HEK293 (cell line): ENCODE measurements around the gene ANTXR1.

Experiments
- CTCF ChIA-PET: fragments of 350-600 bp; formaldehyde crosslinking; extraction: SDS; loops from one replicate; lab custom pipeline; 2021; ENCODE audit warnings: antibody characterized with exemption; lab: Yijun Ruan, JAX
- POLR2A ChIA-PET: fragments of 300-600 bp; formaldehyde crosslinking; extraction: SDS; loops from one replicate; lab custom pipeline; 2020; ENCODE audit warnings: antibody characterized with exemption, inconsistent platforms; lab: Yijun Ruan, JAX
- H3K27ac ChIP-seq: fragments of 200-500 bp; sonication (Bioruptor generic); 2 replicates; pipeline ENCODE4 v1.5.1; 2014; ENCODE audit warnings: low read depth, low read length, control low read depth, inconsistent platforms; ENCODE audit errors: extremely low read depth
- H3K36me3 ChIP-seq, 2 experiments: fragments of 200-500 bp in 1 of 2; sonication (Bioruptor generic) in 1 of 2; 1 replicate in 1 of 2; 2 replicates in 1 of 2; pipeline ENCODE4 v1.5.1; 2014 to 2017; ENCODE audit warnings: inconsistent platforms in 2 of 2, low read length in 2 of 2; ENCODE audit not compliant: control insufficient read depth in 2 of 2, insufficient read depth in 1 of 2
- H3K4me1 ChIP-seq: fragments of 200-500 bp; sonication (Bioruptor generic); 2 replicates; pipeline ENCODE4 v1.5.1; 2014; ENCODE audit warnings: mild to moderate bottlenecking, low read length, inconsistent platforms; ENCODE audit not compliant: control insufficient read depth, insufficient read depth
- H3K4me3 ChIP-seq: 2 replicates; pipeline ENCODE4 v1.5.1; 2011; ENCODE audit warnings: low read depth, mild to moderate bottlenecking, control low read depth, low read length, moderate library complexity
- H3K9me3 ChIP-seq: fragments of 200-500 bp; sonication (Bioruptor generic); 2 replicates; pipeline ENCODE4 v1.5.1; 2014; ENCODE audit warnings: low read depth, low read length, inconsistent platforms; ENCODE audit not compliant: control insufficient read depth, insufficient read depth
- GLIS1 ChIP-seq: fragments of 450-650 bp; formaldehyde crosslinking; IDR thresholded peaks from 2 replicates; pipeline ENCODE4 v1.5.1; 2016; ENCODE audit warnings: missing biosample characterization, missing genetic modification characterization
- HOXC10 ChIP-seq: sonication (generic); formaldehyde crosslinking; IDR thresholded peaks from 2 replicates; pipeline ENCODE4 v1.8.1; 2023; ENCODE audit warnings: mild to moderate bottlenecking, missing genetic modification reagents
- KLF10 ChIP-seq: fragments of 450-650 bp; IDR thresholded peaks from 2 replicates; pipeline ENCODE4 v1.5.1; 2018; ENCODE audit warnings: missing biosample characterization, mild to moderate bottlenecking, missing genetic modification characterization
- MYNN ChIP-seq: fragments of 450-650 bp; formaldehyde crosslinking; IDR thresholded peaks from 2 replicates; pipeline ENCODE4 v1.5.1; 2016; ENCODE audit warnings: missing biosample characterization, missing genetic modification characterization, borderline replicate concordance
- OSR2 ChIP-seq: fragments of 450-650 bp; formaldehyde crosslinking; IDR thresholded peaks from 2 replicates; pipeline ENCODE4 v1.5.1; 2016; ENCODE audit warnings: missing biosample characterization, missing genetic modification characterization
- SP7 ChIP-seq: fragments of 450-650 bp; formaldehyde crosslinking; IDR thresholded peaks from 2 replicates; pipeline ENCODE4 v1.5.1; 2016; ENCODE audit warnings: missing biosample characterization, missing genetic modification characterization
- ZBTB17 ChIP-seq: fragments of 450-650 bp; formaldehyde crosslinking; IDR thresholded peaks from 2 replicates; pipeline ENCODE4 v1.5.1; 2016; ENCODE audit warnings: missing biosample characterization, missing genetic modification characterization
- ZFP69B ChIP-seq: fragments of 450-650 bp; formaldehyde crosslinking; IDR thresholded peaks from 2 replicates; pipeline ENCODE4 v1.5.1; 2016; ENCODE audit warnings: missing biosample characterization, missing genetic modification characterization
- ZNF10 ChIP-seq: fragments of 450-650 bp; formaldehyde crosslinking; IDR thresholded peaks from 2 replicates; pipeline ENCODE4 v1.5.1; 2017; ENCODE audit warnings: missing biosample characterization, missing genetic modification characterization
- ZNF138 ChIP-seq: fragments of 450-650 bp; formaldehyde crosslinking; IDR thresholded peaks from 2 replicates; pipeline ENCODE4 v1.5.1; 2016; ENCODE audit warnings: missing biosample characterization, missing genetic modification characterization, borderline replicate concordance
- ZNF223 ChIP-seq: fragments of 450-650 bp; formaldehyde crosslinking; IDR thresholded peaks from 2 replicates; pipeline ENCODE4 v1.5.1; 2016; ENCODE audit warnings: missing biosample characterization, missing genetic modification characterization
- ZNF248 ChIP-seq: fragments of 450-650 bp; formaldehyde crosslinking; IDR thresholded peaks from 2 replicates; pipeline ENCODE4 v1.5.1; 2017; ENCODE audit warnings: missing biosample characterization, missing genetic modification characterization
- ZNF274 ChIP-seq, 2 experiments: fragments of 200-500 bp in 1 of 2; fragments of 450-650 bp in 1 of 2; sonication (Bioruptor generic) in 1 of 2; formaldehyde crosslinking in 1 of 2; IDR thresholded peaks; 2 replicates each; pipeline versions ENCODE4 v1.5.1 to v1.6.1; 2014 to 2016; ENCODE audit warnings: borderline replicate concordance in 1 of 2, inconsistent platforms in 1 of 2, low read length in 1 of 2, missing biosample characterization in 1 of 2, missing genetic modification characterization in 1 of 2
- ZNF280C ChIP-seq: fragments of 450-650 bp; formaldehyde crosslinking; IDR thresholded peaks from 2 replicates; pipeline ENCODE4 v1.5.1; 2016; ENCODE audit warnings: missing biosample characterization, missing genetic modification characterization
- ZNF529 ChIP-seq: fragments of 450-650 bp; formaldehyde crosslinking; IDR thresholded peaks from 2 replicates; pipeline ENCODE4 v1.5.1; 2017; ENCODE audit warnings: missing genetic modification characterization, missing biosample characterization; ENCODE audit not compliant: insufficient replicate concordance
- ZNF544 ChIP-seq: fragments of 450-650 bp; formaldehyde crosslinking; IDR thresholded peaks from 2 replicates; pipeline ENCODE4 v1.5.0; 2017; ENCODE audit warnings: missing biosample characterization, missing genetic modification characterization
- ZNF624 ChIP-seq: fragments of 450-650 bp; formaldehyde crosslinking; IDR thresholded peaks from 2 replicates; pipeline ENCODE4 v1.5.1; 2017; ENCODE audit warnings: missing biosample characterization, missing genetic modification characterization
- ZNF645 ChIP-seq: fragments of 450-650 bp; formaldehyde crosslinking; IDR thresholded peaks from 2 replicates; pipeline ENCODE4; 2016; ENCODE audit warnings: missing biosample characterization, missing genetic modification characterization
- ZNF785 ChIP-seq: fragments of 450-650 bp; formaldehyde crosslinking; IDR thresholded peaks from 2 replicates; pipeline ENCODE4 v1.5.1; 2016; ENCODE audit warnings: missing biosample characterization, missing genetic modification characterization
- ZNF792 ChIP-seq: fragments of 450-650 bp; formaldehyde crosslinking; IDR thresholded peaks from 2 replicates; pipeline ENCODE4 v1.5.1; 2016; ENCODE audit warnings: missing biosample characterization, missing genetic modification characterization
- ZNF830 ChIP-seq: fragments of 450-650 bp; IDR thresholded peaks from 2 replicates; pipeline ENCODE4 v1.5.0; 2018; ENCODE audit warnings: missing biosample characterization, missing genetic modification characterization, low read depth, mild to moderate bottlenecking, moderate library complexity
- TF ChIP-seq, protein P1 (sequence below): fragments of 450-650 bp; formaldehyde crosslinking; IDR thresholded peaks from 2 replicates; pipeline ENCODE4 v1.5.1; 2016; ENCODE audit warnings: missing biosample characterization, missing genetic modification characterization
- TF ChIP-seq, protein P2 (sequence below): fragments of 450-650 bp; formaldehyde crosslinking; IDR thresholded peaks from 2 replicates; pipeline ENCODE4 v1.5.1; 2016; ENCODE audit warnings: missing biosample characterization, missing genetic modification characterization

Gene ANTXR1

GRCh38 chr2:69033461-69034095, 20.6 kb downstream of the ANTXR1 start (continued):
- TF ChIP-seq KLF10: no peak
- TF ChIP-seq, protein P1, sequence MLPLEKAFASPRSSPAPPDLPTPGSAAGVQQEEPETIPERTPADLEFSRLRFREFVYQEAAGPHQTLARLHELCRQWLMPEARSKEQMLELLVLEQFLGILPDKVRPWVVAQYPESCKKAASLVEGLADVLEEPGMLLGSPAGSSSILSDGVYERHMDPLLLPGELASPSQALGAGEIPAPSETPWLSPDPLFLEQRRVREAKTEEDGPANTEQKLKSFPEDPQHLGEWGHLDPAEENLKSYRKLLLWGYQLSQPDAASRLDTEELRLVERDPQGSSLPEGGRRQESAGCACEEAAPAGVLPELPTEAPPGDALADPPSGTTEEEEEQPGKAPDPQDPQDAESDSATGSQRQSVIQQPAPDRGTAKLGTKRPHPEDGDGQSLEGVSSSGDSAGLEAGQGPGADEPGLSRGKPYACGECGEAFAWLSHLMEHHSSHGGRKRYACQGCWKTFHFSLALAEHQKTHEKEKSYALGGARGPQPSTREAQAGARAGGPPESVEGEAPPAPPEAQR (tag by site-specific recombination): no peak
- TF ChIP-seq, all 188 proteins: peak for 0

- Histone ChIP-seq H3K27ac (no peak overlapping the region), H3K9me3 (no peaks in the 10 kb centered on the region), H3K36me3 (no peaks in the 10 kb centered on the region), H3K4me3 (no peak overlapping the region), H3K4me1 (no peaks in the 10 kb centered on the region)
- TF ChIP-seq MYNN (no peak), ZNF274 (IDR thresholded peaks at IDR 0.05; ENCODE audit: low read length) (no peak), ZNF274 (tag by site-specific recombination; IDR thresholded peaks at IDR 0.05; ENCODE audit: borderline replicate concordance) (no peak), ZNF138 (tag by site-specific recombination) (no peak), GLIS1 (tag by site-specific recombination) (no peak), ZNF544 (tag by site-specific recombination) (no peak), HOXC10 (CRISPR knock-in tag) (no peak), ZNF223 (no peak), ZNF645 (no peak), SP7 (tag by site-specific recombination) (no peak), OSR2 (tag by site-specific recombination) (no peak)
- TF ChIP-seq, protein P2, sequence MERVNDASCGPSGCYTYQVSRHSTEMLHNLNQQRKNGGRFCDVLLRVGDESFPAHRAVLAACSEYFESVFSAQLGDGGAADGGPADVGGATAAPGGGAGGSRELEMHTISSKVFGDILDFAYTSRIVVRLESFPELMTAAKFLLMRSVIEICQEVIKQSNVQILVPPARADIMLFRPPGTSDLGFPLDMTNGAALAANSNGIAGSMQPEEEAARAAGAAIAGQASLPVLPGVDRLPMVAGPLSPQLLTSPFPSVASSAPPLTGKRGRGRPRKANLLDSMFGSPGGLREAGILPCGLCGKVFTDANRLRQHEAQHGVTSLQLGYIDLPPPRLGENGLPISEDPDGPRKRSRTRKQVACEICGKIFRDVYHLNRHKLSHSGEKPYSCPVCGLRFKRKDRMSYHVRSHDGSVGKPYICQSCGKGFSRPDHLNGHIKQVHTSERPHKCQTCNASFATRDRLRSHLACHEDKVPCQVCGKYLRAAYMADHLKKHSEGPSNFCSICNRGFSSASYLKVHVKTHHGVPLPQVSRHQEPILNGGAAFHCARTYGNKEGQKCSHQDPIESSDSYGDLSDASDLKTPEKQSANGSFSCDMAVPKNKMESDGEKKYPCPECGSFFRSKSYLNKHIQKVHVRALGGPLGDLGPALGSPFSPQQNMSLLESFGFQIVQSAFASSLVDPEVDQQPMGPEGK (tag by site-specific recombination): no peak
- CTCF ChIA-PET: interaction anchor here (0.5 kb wide), 1 partner anchor 251 kb away, joined by 3 read pairs; no protein-coding TSS in a partner anchor
- POLR2A ChIA-PET: no interaction called here
Measured at GRCh38 chr2:69034122-69034521, 21.1 kb downstream of the ANTXR1 start.

DNA sequence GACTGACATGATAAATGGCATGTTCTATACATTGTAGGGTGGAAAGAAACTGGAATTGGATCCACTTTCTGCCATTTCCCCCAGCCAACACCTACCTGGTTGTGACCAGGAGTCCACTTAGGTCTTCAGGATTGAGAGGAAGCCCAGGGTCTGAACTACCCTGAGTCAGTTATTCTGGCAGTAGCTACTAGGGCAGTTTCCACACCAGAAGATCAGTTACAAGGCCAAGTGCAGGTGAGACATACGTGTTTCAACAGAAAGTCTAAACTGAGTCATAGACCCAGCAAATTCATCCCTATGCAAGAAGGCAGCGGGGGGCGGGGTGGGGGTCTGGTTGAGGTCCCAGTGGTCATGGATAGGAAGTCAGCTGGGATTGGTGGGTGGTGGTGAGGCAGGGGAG, 21.9 kb downstream of the ANTXR1 start:
- Histone ChIP-seq H3K9me3 (no peaks in the 10 kb centered on the region), H3K27ac (no peak overlapping the region), H3K4me1 (no peaks in the 10 kb centered on the region), H3K36me3 (no peaks in the 10 kb centered on the region), H3K4me3 (no peak overlapping the region)
- POLR2A ChIA-PET: no interaction called here
- TF ChIP-seq ZNF280C (tag by site-specific recombination): no peak
- TF ChIP-seq ZNF274 (IDR thresholded peaks at IDR 0.05; ENCODE audit: low read length): no peak
- no peak for TF ChIP-seq ZNF274 (tag by site-specific recombination; IDR thresholded peaks at IDR 0.05; ENCODE audit: borderline replicate concordance)
- no peak for TF ChIP-seq ZNF624 (tag by site-specific recombination)
- no peak for TF ChIP-seq ZBTB17 (tag by site-specific recombination)
- no peak for TF ChIP-seq ZFP69B (tag by site-specific recombination)
- no peak for TF ChIP-seq ZNF792 (tag by site-specific recombination)
- TF ChIP-seq ZNF785 (tag by site-specific recombination): no peak
- no peak for TF ChIP-seq ZNF529 (tag by site-specific recombination)
- no peak for TF ChIP-seq ZNF10 (tag by site-specific recombination)
- no peak for TF ChIP-seq ZNF830 (tag by site-specific recombination)
- TF ChIP-seq ZNF248 (tag by site-specific recombination): no peak
- CTCF ChIA-PET: interaction anchor here (0.6 kb wide), 1 partner anchor 145 kb away, joined by 4 read pairs; no protein-coding TSS in a partner anchor
